SK-N-SH (cell line): ENCODE measurements around the gene RNF166. TPM values are rescaled to one million over a fixed set of nuclear protein-coding genes. Genes with fewer than 3 reads are reported as not detected.

ENCODE experiments used
- CTCF ChIA-PET: fragments of 300-600, 350-600 bp; formaldehyde crosslinking; extraction: SDS; loops from one replicate; lab custom pipeline; 2021; lab: Yijun Ruan, JAX
- POLR2A ChIA-PET: fragments of 350-600 bp; sonication (Branson Sonifier 250); formaldehyde crosslinking; extraction: SDS; loops from one replicate; lab custom pipeline; 2020; ENCODE audit warnings: antibody characterized with exemption, inconsistent platforms; lab: Yijun Ruan, JAX
- DNase-seq: peaks from one replicate; pipeline ENCODE4 v3.0.0; 2012
- H2AFZ ChIP-seq: fragments of 200-600 bp; sonication (generic); 2 replicates; pipeline ENCODE4 v1.8.1; 2016; ENCODE audit warnings: antibody characterized with exemption, mild to moderate bottlenecking, low read depth
- H3F3A ChIP-seq: fragments of 200-600 bp; sonication (generic); replicated peaks from 2 replicates; pipeline ENCODE3; 2016; ENCODE audit warnings: antibody characterized with exemption, mild to moderate bottlenecking; ENCODE audit not compliant: insufficient read depth
- H3K27ac ChIP-seq, 2 experiments: fragments of 200-500 bp in 1 of 2; fragments of 200-600 bp in 1 of 2; sonication (Bioruptor generic) in 1 of 2; sonication (generic), shearing (Covaris generic) in 1 of 2; 2 replicates each; pipeline versions ENCODE4 v1.5.1 to v1.6.1; 2014 to 2016; ENCODE audit warnings: low read depth in 2 of 2, inconsistent platforms in 1 of 2, low read length in 1 of 2, mild to moderate bottlenecking in 1 of 2, mixed read lengths in 1 of 2
- H3K27me3 ChIP-seq: fragments of 200-600 bp; sonication (generic), shearing (Covaris generic); 2 replicates; pipeline ENCODE4 v1.6.1; 2016; ENCODE audit warnings: mixed run types; ENCODE audit not compliant: insufficient read depth
- H3K36me3 ChIP-seq, 2 experiments: fragments of 200-500 bp in 1 of 2; fragments of 200-600 bp in 1 of 2; sonication (Bioruptor generic) in 1 of 2; sonication (generic) in 1 of 2; replicated peaks in 1 of 2; 2 replicates each; pipeline versions ENCODE3 to v1.5.1; 2014 to 2016; ENCODE audit warnings: low read length in 1 of 2, mild to moderate bottlenecking in 1 of 2; ENCODE audit not compliant: insufficient read depth in 2 of 2, control insufficient read depth in 1 of 2
- H3K4me1 ChIP-seq, 2 experiments: fragments of 200-500 bp in 1 of 2; fragments of 200-600 bp in 1 of 2; sonication (Bioruptor generic) in 1 of 2; sonication (generic), shearing (Covaris generic) in 1 of 2; 2 replicates each; pipeline versions ENCODE4 v1.5.1 to v1.6.1; 2014 to 2016; ENCODE audit warnings: low read depth in 1 of 2, low read length in 1 of 2, mixed run types in 1 of 2; ENCODE audit not compliant: insufficient read depth in 2 of 2, control insufficient read depth in 1 of 2
- H3K4me2 ChIP-seq: fragments of 200-600 bp; sonication (generic), shearing (Covaris generic); 2 replicates; pipeline ENCODE4 v1.6.1; 2017; ENCODE audit warnings: mixed run types
- H3K4me3 ChIP-seq, 2 experiments: fragments of 200-500 bp in 1 of 2; fragments of 200-600 bp in 1 of 2; sonication (Bioruptor generic) in 1 of 2; sonication (generic), shearing (Covaris generic) in 1 of 2; 2 replicates each; pipeline versions ENCODE4 v1.5.1 to v1.8.1; 2014 to 2016; ENCODE audit warnings: low read depth in 2 of 2, inconsistent platforms in 1 of 2, low read length in 1 of 2, mild to moderate bottlenecking in 1 of 2, mixed read lengths in 1 of 2, moderate library complexity in 1 of 2
- H3K79me2 ChIP-seq: fragments of 200-600 bp; sonication (generic); 2 replicates; pipeline ENCODE4 v1.8.1; 2017; ENCODE audit warnings: mild to moderate bottlenecking; ENCODE audit not compliant: insufficient read depth
- H3K9ac ChIP-seq: fragments of 200-600 bp; sonication (generic); 2 replicates; pipeline ENCODE4 v1.6.1; 2017; ENCODE audit warnings: mixed run types
- H3K9me2 ChIP-seq: fragments of 200-600 bp; sonication (generic); 2 replicates; pipeline ENCODE4 v1.6.1; 2017; ENCODE audit warnings: mixed run types
- H3K9me3 ChIP-seq: fragments of 200-600 bp; sonication (generic); 2 replicates; pipeline ENCODE4 v1.6.1; 2017; ENCODE audit warnings: mixed run types, mild to moderate bottlenecking, moderate library complexity
- H4K20me1 ChIP-seq: fragments of 200-600 bp; sonication (generic); 2 replicates; pipeline ENCODE4 v1.6.1; 2017; ENCODE audit warnings: mild to moderate bottlenecking, mixed run types; ENCODE audit not compliant: insufficient read depth
- CHD2 ChIP-seq: fragments of 150-350 bp; IDR thresholded peaks from 2 replicates; pipeline ENCODE4 v1.6.1; 2018; ENCODE audit warnings: low read length; ENCODE audit not compliant: partially characterized antibody
- EZH2phosphoT487 ChIP-seq: fragments of 200-600 bp; sonication (generic); IDR thresholded peaks from 2 replicates; pipeline ENCODE4 v1.6.1; 2017; ENCODE audit warnings: low read depth, mixed run types, mild to moderate bottlenecking, antibody characterized with exemption, moderate library complexity, borderline replicate concordance
- FOXJ3 ChIP-seq: sonication (generic); formaldehyde crosslinking; IDR thresholded peaks from 2 replicates; pipeline ENCODE4 v1.5.1; 2020; ENCODE audit warnings: mild to moderate bottlenecking, missing genetic modification reagents
- GABPA ChIP-seq: IDR thresholded peaks from 2 replicates; pipeline ENCODE4 v1.4.0; 2012; ENCODE audit warnings: low read depth, mild to moderate bottlenecking
- JUND ChIP-seq: IDR thresholded peaks from 2 replicates; pipeline ENCODE4 v1.4.0; 2012
- RAD21 ChIP-seq: IDR thresholded peaks from 2 replicates; pipeline ENCODE4 v1.6.1; 2012; ENCODE audit warnings: mild to moderate bottlenecking, low read length
- RFX5 ChIP-seq: IDR thresholded peaks from 2 replicates; pipeline ENCODE4 v1.6.1; 2012; ENCODE audit warnings: mild to moderate bottlenecking, improper control_type of control experiment, low read length
- RXRA ChIP-seq: IDR thresholded peaks from 2 replicates; pipeline ENCODE4 v1.4.0; 2012; ENCODE audit warnings: low read depth, mild to moderate bottlenecking, borderline replicate concordance
- SMC3 ChIP-seq: IDR thresholded peaks from 2 replicates; pipeline ENCODE4 v1.6.1; 2012; ENCODE audit warnings: low read depth, low read length, improper control_type of control experiment
- TAF1 ChIP-seq: IDR thresholded peaks from 2 replicates; pipeline ENCODE4 v1.6.1; 2012; ENCODE audit warnings: low read depth, mild to moderate bottlenecking, low read length, moderate library complexity, borderline replicate concordance
- TCF12 ChIP-seq: IDR thresholded peaks from 2 replicates; pipeline ENCODE4 v1.4.0; 2012
- TEAD4 ChIP-seq: IDR thresholded peaks from 2 replicates; pipeline ENCODE4 v1.4.0; 2012; ENCODE audit warnings: mild to moderate bottlenecking, borderline replicate concordance; ENCODE audit not compliant: insufficient read depth
- YY1 ChIP-seq: IDR thresholded peaks from 2 replicates; pipeline ENCODE4 v1.4.0; 2012; ENCODE audit warnings: low read depth, mild to moderate bottlenecking
- WGBS: methylation state at CpG from one replicate; pipeline ENCODE4 v1.1.6; 2017; ENCODE audit warnings: low lambda C conversion rate; 5-methylcytosine and 5-hydroxymethylcytosine counted together
- polyA plus RNA-seq, 3 experiments: library from polyadenylated mRNA; depleted of rRNA; stranded (reverse); fragments of >200 nt; gene quantifications; 2 replicates each; pipeline ENCODE4 v1.2.3, GENCODE V29; 2012
- TF ChIP-seq, protein P1 (sequence below): IDR thresholded peaks from 2 replicates; pipeline ENCODE4 v1.4.0; 2012; ENCODE audit warnings: low read depth, borderline replicate concordance
- TF ChIP-seq, protein P2 (sequence below): fragments of 150-350 bp; IDR thresholded peaks from 2 replicates; pipeline ENCODE4 v1.6.1; 2016; ENCODE audit warnings: mild to moderate bottlenecking, low read depth, low read length
- TF ChIP-seq, protein P3 (sequence below): IDR thresholded peaks from 2 replicates; pipeline ENCODE4 v1.6.1; 2012; ENCODE audit warnings: mild to moderate bottlenecking, low read depth, low read length, moderate library complexity
- TF ChIP-seq, protein P4 (sequence below): IDR thresholded peaks from 2 replicates; pipeline ENCODE4 v1.4.0; 2012; ENCODE audit warnings: low read depth, borderline replicate concordance

RNF166 gene
- polyA plus RNA-seq, 1 of the 3 experiments (the other 2 are of a cell fraction) = 17.2 TPM

DNA sequence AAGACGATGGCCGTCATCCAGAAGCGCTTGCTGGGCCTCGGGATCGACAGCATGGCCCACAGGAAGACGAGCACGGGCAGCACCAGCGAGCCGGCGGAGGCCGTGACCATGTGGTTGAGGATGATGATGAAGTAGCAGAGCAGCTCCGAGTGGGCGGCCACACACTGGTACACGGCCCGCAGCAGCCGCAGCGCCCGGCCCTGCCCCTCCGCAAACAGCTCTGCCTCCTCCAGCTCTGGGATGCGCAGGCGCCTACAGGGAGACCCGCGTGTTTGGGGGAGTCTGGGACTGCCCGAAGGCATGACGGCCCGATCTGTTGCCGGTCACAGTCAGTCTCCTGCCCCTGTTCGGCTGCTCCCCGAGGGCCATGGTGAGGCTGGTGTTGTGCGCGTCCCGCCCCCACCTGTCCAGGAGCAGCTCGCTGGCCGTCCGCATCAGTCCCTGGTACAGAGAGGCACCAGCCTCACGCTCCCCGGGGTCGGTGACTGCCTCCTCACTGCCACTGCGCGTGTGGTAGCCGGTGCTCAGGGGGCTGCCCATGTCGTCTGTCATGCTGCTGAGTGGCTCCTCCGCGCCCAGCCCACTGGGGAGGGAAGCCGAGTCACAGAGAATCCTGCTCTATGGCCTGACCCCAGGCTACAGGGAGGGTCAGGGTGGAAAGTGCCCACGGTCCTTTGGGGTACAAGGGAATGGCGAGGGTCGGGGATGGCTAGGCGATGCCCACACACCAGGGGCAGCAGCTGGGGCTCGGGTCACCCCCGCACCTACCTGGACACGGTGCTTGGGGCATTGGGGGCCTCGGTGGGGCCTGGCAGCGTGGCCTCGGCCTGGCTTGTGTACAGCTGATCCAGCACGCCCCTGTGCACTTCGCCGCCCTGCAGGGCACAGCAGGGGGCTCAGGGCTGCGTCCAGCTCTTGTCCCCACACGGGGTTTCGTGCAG lies 15.9 kb upstream of the RNF166 start (continued):
- no peak for TF ChIP-seq FOXJ3 (CRISPR knock-in tag)
- TF ChIP-seq RFX5 = no peak
- TF ChIP-seq CHD2 = no peak
- TF ChIP-seq EZH2phosphoT487 = no peak
- no peak for TF ChIP-seq TAF1
- TF ChIP-seq SMC3 = no peak
- no peak for TF ChIP-seq TCF12

DNA sequence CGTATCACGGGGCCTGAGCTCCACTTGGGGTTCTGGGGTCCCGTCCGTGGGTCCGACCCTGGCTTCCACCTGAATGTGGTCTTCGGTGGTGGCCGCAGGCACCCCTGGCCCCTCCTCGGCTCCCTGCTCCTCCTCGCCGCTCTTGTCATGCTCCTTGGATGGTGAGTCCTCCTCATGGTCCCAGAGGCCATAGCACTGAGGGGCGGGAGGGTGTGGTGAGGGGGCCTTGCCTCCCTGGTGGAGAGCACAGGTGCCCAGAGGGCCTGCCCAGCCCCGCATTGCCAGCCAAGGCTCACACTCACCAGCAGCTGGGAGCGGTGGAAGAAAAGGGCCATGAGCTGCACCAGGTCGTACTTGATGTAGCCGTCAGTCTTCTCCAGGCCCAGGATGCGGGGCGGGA lies 15.0 kb upstream of the RNF166 start:
- WGBS = 97% methylated on average over 16 of the region's 17 CpGs
- ChIA-PET CTCF (interaction anchor here (5.0 kb wide), 1 partner anchor 15 kb away, joined by 28 read pairs; no protein-coding TSS in a partner anchor), POLR2A (no interaction called here)
- no peak overlapping the region for H3K4me3 ChIP-seq
- no peak overlapping the region for H3K4me2 ChIP-seq
- DNase-seq = no peak
- H3K36me3 ChIP-seq = peaks cover 22 to 68% of the 10 kb centered on the region in 2 experiments
- no peaks in the 10 kb centered on the region for H3K9me2 ChIP-seq
- no peaks in the 10 kb centered on the region for H3K27me3 ChIP-seq
- no peak overlapping the region for H3K27ac ChIP-seq
- no peak for TF ChIP-seq RAD21
- TF ChIP-seq FOXJ3 (CRISPR knock-in tag) = no peak
- no peak for TF ChIP-seq JUND
- TF ChIP-seq, protein P1, sequence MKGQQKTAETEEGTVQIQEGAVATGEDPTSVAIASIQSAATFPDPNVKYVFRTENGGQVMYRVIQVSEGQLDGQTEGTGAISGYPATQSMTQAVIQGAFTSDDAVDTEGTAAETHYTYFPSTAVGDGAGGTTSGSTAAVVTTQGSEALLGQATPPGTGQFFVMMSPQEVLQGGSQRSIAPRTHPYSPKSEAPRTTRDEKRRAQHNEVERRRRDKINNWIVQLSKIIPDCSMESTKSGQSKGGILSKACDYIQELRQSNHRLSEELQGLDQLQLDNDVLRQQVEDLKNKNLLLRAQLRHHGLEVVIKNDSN = no peak
- TF ChIP-seq TEAD4 = no peak
- TF ChIP-seq, protein P2, sequence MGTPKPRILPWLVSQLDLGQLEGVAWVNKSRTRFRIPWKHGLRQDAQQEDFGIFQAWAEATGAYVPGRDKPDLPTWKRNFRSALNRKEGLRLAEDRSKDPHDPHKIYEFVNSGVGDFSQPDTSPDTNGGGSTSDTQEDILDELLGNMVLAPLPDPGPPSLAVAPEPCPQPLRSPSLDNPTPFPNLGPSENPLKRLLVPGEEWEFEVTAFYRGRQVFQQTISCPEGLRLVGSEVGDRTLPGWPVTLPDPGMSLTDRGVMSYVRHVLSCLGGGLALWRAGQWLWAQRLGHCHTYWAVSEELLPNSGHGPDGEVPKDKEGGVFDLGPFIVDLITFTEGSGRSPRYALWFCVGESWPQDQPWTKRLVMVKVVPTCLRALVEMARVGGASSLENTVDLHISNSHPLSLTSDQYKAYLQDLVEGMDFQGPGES = no peak
- TF ChIP-seq, protein P3, sequence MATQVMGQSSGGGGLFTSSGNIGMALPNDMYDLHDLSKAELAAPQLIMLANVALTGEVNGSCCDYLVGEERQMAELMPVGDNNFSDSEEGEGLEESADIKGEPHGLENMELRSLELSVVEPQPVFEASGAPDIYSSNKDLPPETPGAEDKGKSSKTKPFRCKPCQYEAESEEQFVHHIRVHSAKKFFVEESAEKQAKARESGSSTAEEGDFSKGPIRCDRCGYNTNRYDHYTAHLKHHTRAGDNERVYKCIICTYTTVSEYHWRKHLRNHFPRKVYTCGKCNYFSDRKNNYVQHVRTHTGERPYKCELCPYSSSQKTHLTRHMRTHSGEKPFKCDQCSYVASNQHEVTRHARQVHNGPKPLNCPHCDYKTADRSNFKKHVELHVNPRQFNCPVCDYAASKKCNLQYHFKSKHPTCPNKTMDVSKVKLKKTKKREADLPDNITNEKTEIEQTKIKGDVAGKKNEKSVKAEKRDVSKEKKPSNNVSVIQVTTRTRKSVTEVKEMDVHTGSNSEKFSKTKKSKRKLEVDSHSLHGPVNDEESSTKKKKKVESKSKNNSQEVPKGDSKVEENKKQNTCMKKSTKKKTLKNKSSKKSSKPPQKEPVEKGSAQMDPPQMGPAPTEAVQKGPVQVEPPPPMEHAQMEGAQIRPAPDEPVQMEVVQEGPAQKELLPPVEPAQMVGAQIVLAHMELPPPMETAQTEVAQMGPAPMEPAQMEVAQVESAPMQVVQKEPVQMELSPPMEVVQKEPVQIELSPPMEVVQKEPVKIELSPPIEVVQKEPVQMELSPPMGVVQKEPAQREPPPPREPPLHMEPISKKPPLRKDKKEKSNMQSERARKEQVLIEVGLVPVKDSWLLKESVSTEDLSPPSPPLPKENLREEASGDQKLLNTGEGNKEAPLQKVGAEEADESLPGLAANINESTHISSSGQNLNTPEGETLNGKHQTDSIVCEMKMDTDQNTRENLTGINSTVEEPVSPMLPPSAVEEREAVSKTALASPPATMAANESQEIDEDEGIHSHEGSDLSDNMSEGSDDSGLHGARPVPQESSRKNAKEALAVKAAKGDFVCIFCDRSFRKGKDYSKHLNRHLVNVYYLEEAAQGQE = no peak
- no peak for TF ChIP-seq GABPA
- TF ChIP-seq, protein P4, sequence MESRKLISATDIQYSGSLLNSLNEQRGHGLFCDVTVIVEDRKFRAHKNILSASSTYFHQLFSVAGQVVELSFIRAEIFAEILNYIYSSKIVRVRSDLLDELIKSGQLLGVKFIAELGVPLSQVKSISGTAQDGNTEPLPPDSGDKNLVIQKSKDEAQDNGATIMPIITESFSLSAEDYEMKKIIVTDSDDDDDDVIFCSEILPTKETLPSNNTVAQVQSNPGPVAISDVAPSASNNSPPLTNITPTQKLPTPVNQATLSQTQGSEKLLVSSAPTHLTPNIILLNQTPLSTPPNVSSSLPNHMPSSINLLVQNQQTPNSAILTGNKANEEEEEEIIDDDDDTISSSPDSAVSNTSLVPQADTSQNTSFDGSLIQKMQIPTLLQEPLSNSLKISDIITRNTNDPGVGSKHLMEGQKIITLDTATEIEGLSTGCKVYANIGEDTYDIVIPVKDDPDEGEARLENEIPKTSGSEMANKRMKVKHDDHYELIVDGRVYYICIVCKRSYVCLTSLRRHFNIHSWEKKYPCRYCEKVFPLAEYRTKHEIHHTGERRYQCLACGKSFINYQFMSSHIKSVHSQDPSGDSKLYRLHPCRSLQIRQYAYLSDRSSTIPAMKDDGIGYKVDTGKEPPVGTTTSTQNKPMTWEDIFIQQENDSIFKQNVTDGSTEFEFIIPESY = no peak
- TF ChIP-seq RXRA = no peak
- no peak for TF ChIP-seq YY1
- H2AFZ ChIP-seq = no peak overlapping the region
- peaks cover 0 to 14% of the 10 kb centered on the region in 2 experiments; a peak in 1 of 4 replicates for H3K4me1 ChIP-seq
- H3K9ac ChIP-seq = no peak overlapping the region
- H4K20me1 ChIP-seq = no peaks in the 10 kb centered on the region
- H3K9me3 ChIP-seq = no peaks in the 10 kb centered on the region
- peaks cover 5% of the 10 kb centered on the region for H3F3A ChIP-seq
- no peaks in the 10 kb centered on the region for H3K79me2 ChIP-seq
